Fibroblast of pulmonary artery (primary cell): ENCODE data around the gene POLA2.
"Not testable (repeated sequence)": the region's sequence is repeated elsewhere in the genome, so short reads cannot be mapped to it uniquely, and the experiment has no call there.

ENCODE experiments used
- DNase-seq: peaks from one replicate; pipeline ENCODE4 v3.0.0-alpha.2; 2010; ENCODE audit warnings: low read depth
- H3K4me3 ChIP-seq: replicated peaks from 2 replicates; pipeline ENCODE4 v1.5.1; 2011; ENCODE audit warnings: low read depth, mild to moderate bottlenecking, control low read depth, low read length, moderate library complexity
- TF ChIP-seq, protein P1 (sequence below): IDR thresholded peaks from 2 replicates; pipeline ENCODE4 v1.5.1; 2011; ENCODE audit warnings: mild to moderate bottlenecking, control low read depth, low read length, inconsistent platforms; ENCODE audit errors: missing control alignments

POLA2 gene

GRCh38 chr11:65242389-65242788 lies 19.4 kb upstream of the POLA2 start:
- no peak overlapping the region for H3K4me3 ChIP-seq
- TF ChIP-seq, protein P1, sequence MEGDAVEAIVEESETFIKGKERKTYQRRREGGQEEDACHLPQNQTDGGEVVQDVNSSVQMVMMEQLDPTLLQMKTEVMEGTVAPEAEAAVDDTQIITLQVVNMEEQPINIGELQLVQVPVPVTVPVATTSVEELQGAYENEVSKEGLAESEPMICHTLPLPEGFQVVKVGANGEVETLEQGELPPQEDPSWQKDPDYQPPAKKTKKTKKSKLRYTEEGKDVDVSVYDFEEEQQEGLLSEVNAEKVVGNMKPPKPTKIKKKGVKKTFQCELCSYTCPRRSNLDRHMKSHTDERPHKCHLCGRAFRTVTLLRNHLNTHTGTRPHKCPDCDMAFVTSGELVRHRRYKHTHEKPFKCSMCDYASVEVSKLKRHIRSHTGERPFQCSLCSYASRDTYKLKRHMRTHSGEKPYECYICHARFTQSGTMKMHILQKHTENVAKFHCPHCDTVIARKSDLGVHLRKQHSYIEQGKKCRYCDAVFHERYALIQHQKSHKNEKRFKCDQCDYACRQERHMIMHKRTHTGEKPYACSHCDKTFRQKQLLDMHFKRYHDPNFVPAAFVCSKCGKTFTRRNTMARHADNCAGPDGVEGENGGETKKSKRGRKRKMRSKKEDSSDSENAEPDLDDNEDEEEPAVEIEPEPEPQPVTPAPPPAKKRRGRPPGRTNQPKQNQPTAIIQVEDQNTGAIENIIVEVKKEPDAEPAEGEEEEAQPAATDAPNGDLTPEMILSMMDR, result no peak
- DNase-seq, result no peak

- H3K4me3 ChIP-seq, result no peak overlapping the region
- no peak for DNase-seq
- TF ChIP-seq, protein P1, result no peak
Observed at GRCh38 chr11:65243797-65244196, 18.0 kb upstream of the POLA2 start.

- DNase-seq, result not testable (repeated sequence)
Observed at GRCh38 chr11:65245046-65245445, 16.7 kb upstream of the POLA2 start.

GRCh38 chr11:65246506-65246905 lies 15.3 kb upstream of the POLA2 start:
- TF ChIP-seq, protein P1, result no peak
- H3K4me3 ChIP-seq, result no peak overlapping the region
- DNase-seq, result no peak

More at GRCh38 chr11:65245046-65245445, 16.7 kb upstream of the POLA2 start:
- H3K4me3 ChIP-seq, result not testable (repeated sequence)

GRCh38 chr11:65248184-65248710 lies 13.5 kb upstream of the POLA2 start:
- H3K4me3 ChIP-seq, result not testable (repeated sequence)
- peak; percentile 8 for DNase-seq

DNA sequence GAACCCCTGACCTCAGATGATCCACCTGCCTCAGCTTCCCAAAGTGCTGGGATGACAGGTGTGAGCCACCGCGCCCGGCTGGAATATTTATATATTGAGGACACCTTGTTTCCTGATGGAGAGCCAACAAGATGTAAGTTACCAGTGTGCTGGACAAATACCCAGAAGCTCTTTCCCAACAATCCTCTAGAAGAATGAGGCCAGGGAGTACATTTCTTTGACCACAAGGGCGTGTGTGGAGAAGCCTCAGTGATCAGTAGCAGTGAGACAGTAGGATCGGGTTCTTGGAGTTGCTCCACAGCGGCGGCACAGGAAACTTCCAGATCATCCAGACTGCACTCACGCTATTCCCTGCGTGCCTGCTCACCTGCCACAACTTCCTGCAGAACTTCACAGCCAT lies 10.3 kb upstream of the POLA2 start:
- no peak overlapping the region for H3K4me3 ChIP-seq
- DNase-seq, result no peak
- TF ChIP-seq, protein P1, result no peak

DNA sequence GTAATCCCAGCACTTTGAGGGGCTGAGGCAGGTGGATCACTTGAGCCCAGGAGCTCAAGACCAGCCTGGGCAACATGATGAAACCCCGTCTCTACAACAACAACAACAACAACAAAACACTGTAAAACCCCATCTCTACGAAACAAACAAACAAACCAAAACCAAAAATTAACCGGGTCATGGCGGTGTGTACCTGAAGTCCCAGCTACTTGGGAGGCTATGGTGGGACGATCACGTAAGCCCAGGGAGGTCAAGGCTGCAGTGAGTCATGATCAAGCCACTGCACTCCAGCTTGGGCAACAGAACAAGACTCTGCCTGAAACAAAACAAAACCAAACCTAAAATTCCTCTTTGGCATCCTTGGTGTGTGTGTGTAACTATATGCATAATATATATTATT lies 7.0 kb upstream of the POLA2 start:
- H3K4me3 ChIP-seq, result no peak overlapping the region
- TF ChIP-seq, protein P1, result no peak
- no peak for DNase-seq

GRCh38 chr11:65258988-65259387 lies 2.8 kb upstream of the POLA2 start:
- no peak overlapping the region for H3K4me3 ChIP-seq
- no peak for DNase-seq
- TF ChIP-seq, protein P1, result no peak
